Prostate gland (tissue), 2 donors: Measurements from ENCODE around the gene POLA2. TPM values are rescaled to one million over a fixed set of nuclear protein-coding genes. Genes with fewer than 3 reads are reported as not detected.

Source experiments
- DNase-seq: peaks from one replicate; pipeline ENCODE4 v3.0.0-alpha.2; 2019; ENCODE audit warnings: low spot score
- H3K27ac ChIP-seq, 2 donors: fragments of 200-600 bp; sonication (generic); 2 replicates each; pipeline ENCODE4 v1.5.1; 2017 to 2019
- H3K27me3 ChIP-seq: fragments of 200-600 bp; sonication (generic); replicated peaks from 2 replicates; pipeline ENCODE4 v1.5.1; 2019; ENCODE audit not compliant: insufficient read depth
- H3K36me3 ChIP-seq, 2 donors: fragments of 200-600 bp; sonication (generic); 1 replicate in 1 of 2; 2 replicates in 1 of 2; pipeline versions ENCODE4 v1.5.1 to v1.8.1; 2017 to 2019
- H3K4me1 ChIP-seq: fragments of 200-600 bp; sonication (generic); replicated peaks from 2 replicates; pipeline ENCODE4 v1.5.1; 2019
- H3K4me3 ChIP-seq, 2 donors: fragments of 200-600 bp; sonication (generic); 2 replicates each; pipeline ENCODE4 v1.5.1; 2017 to 2019
- H3K9me3 ChIP-seq: fragments of 200-600 bp; sonication (generic); 2 replicates; pipeline ENCODE4 v1.5.1; 2017
- POLR2A ChIP-seq: fragments of 450-650 bp; IDR thresholded peaks from one replicate; pipeline ENCODE4 v1.6.1; 2016; ENCODE audit warnings: antibody characterized with exemption, mild to moderate bottlenecking
- POLR2AphosphoS5 ChIP-seq: sonication (generic); formaldehyde crosslinking; IDR thresholded peaks from one replicate; pipeline ENCODE4 v1.6.1; 2017; ENCODE audit warnings: antibody characterized with exemption
- WGBS: methylation state at CpG from one replicate; pipeline ENCODE4 v1.1.5; 2018; 5-methylcytosine and 5-hydroxymethylcytosine counted together
- intact Hi-C: fragments of 100-400 bp; cut with DNase I; formaldehyde crosslinking; loops from one replicate; pipeline ENCODE4 v1.14.2; 2022
- total RNA-seq, 2 donors: library from RNA; depleted of rRNA; stranded (reverse); fragments of >200 nt; gene quantifications; one replicate each; pipeline ENCODE4 v1.1.0, GENCODE V29; 2016
- TF ChIP-seq, protein P1 (sequence below), 4 experiments: fragments of 200-600 bp in 2 of 4; fragments of 450-650 bp in 2 of 4; sonication (generic) in 2 of 4; IDR thresholded peaks; 1 replicate in 3 of 4; 2 replicates in 1 of 4; pipeline ENCODE4 v1.5.1; 2016 to 2019; ENCODE audit warnings: antibody characterized with exemption in 4 of 4, mild to moderate bottlenecking in 2 of 4, moderate library complexity in 2 of 4

Gene POLA2, protein sequence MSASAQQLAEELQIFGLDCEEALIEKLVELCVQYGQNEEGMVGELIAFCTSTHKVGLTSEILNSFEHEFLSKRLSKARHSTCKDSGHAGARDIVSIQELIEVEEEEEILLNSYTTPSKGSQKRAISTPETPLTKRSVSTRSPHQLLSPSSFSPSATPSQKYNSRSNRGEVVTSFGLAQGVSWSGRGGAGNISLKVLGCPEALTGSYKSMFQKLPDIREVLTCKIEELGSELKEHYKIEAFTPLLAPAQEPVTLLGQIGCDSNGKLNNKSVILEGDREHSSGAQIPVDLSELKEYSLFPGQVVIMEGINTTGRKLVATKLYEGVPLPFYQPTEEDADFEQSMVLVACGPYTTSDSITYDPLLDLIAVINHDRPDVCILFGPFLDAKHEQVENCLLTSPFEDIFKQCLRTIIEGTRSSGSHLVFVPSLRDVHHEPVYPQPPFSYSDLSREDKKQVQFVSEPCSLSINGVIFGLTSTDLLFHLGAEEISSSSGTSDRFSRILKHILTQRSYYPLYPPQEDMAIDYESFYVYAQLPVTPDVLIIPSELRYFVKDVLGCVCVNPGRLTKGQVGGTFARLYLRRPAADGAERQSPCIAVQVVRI
- total RNA-seq: 10 to 100 TPM; 21.6 to 25.9 TPM

- intact Hi-C loops: no loop called here
- Histone ChIP-seq H3K9me3 (no peaks in the 10 kb centered on the region), H3K27ac (peak within 1 kb of the TSS; percentile 77 to 78), H3K27me3 (no peaks in the 10 kb centered on the region), H3K36me3 (no peaks in the 10 kb centered on the region), H3K4me1 (no peaks in the 10 kb centered on the region), H3K4me3 (peak within 1 kb of the TSS; percentile 43 to 59)
- TF ChIP-seq, protein P1, sequence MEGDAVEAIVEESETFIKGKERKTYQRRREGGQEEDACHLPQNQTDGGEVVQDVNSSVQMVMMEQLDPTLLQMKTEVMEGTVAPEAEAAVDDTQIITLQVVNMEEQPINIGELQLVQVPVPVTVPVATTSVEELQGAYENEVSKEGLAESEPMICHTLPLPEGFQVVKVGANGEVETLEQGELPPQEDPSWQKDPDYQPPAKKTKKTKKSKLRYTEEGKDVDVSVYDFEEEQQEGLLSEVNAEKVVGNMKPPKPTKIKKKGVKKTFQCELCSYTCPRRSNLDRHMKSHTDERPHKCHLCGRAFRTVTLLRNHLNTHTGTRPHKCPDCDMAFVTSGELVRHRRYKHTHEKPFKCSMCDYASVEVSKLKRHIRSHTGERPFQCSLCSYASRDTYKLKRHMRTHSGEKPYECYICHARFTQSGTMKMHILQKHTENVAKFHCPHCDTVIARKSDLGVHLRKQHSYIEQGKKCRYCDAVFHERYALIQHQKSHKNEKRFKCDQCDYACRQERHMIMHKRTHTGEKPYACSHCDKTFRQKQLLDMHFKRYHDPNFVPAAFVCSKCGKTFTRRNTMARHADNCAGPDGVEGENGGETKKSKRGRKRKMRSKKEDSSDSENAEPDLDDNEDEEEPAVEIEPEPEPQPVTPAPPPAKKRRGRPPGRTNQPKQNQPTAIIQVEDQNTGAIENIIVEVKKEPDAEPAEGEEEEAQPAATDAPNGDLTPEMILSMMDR (IDR thresholded peaks at IDR 0.05): peak in 1 of 4 experiments; percentile 36
- TF ChIP-seq POLR2A: peak; percentile 75
- TF ChIP-seq POLR2AphosphoS5: peak; percentile 98
- WGBS: under 1% methylated on average over 66 of the region's 66 CpGs
- DNase-seq: peak; percentile 91
Observed at GRCh38 chr11:65261591-65262380, at the start of gene POLA2. Gene POLA2 (plus strand): TSS chr11:65261962. CDS start chr11:65262293, 331 bp downstream.

- Histone ChIP-seq H3K9me3 (no peaks in the 10 kb centered on the region), H3K36me3 (peaks cover 0 to 30% of the 10 kb centered on the region in 2 donors), H3K27me3 (no peaks in the 10 kb centered on the region), H3K4me3 (no peak overlapping the region), H3K27ac (no peak overlapping the region), H3K4me1 (no peaks in the 10 kb centered on the region)
- TF ChIP-seq POLR2AphosphoS5 (no peak), POLR2A (no peak)
- TF ChIP-seq, protein P1 (IDR thresholded peaks at IDR 0.05): no peak
- WGBS: 64% methylated on average over 13 of the region's 13 CpGs
- DNase-seq: no peak
- intact Hi-C loops: no loop called here
Observed at GRCh38 chr11:65212226-65212801, 49.4 kb upstream of the POLA2 start.

- Histone ChIP-seq H3K4me1 (no peaks in the 10 kb centered on the region), H3K27me3 (no peaks in the 10 kb centered on the region), H3K4me3 (no peak overlapping the region), H3K36me3 (peaks cover 0 to 25% of the 10 kb centered on the region in 2 donors), H3K27ac (no peak overlapping the region), H3K9me3 (no peaks in the 10 kb centered on the region)
- no peak for DNase-seq
- intact Hi-C loops: no loop called here
- 56% methylated on average over 26 of the region's 26 CpGs for WGBS
- TF ChIP-seq POLR2AphosphoS5: no peak
- TF ChIP-seq, protein P1 (IDR thresholded peaks at IDR 0.05): no peak
- no peak for TF ChIP-seq POLR2A
Observed at GRCh38 chr11:65213322-65214211, 48.2 kb upstream of the POLA2 start.

- no peaks in the 10 kb centered on the region for H3K4me1 ChIP-seq
- no peak overlapping the region for H3K27ac ChIP-seq
- H3K9me3 ChIP-seq: no peaks in the 10 kb centered on the region
- intact Hi-C loops: no loop called here
- no peak for DNase-seq
- TF ChIP-seq POLR2A (no peak), POLR2AphosphoS5 (no peak)
- TF ChIP-seq, protein P1 (IDR thresholded peaks at IDR 0.05): no peak
- H3K4me3 ChIP-seq: no peak overlapping the region
- H3K36me3 ChIP-seq: peaks cover 0 to 23% of the 10 kb centered on the region in 2 donors
- no peaks in the 10 kb centered on the region for H3K27me3 ChIP-seq
- 71% methylated on average over 16 of the region's 16 CpGs for WGBS
Observed at GRCh38 chr11:65214212-65214845, 47.4 kb upstream of the POLA2 start.
